HG02588 (cell line): ENCODE measurements around the gene ZNF692.
A peak's percentile ranks its signal among the peaks of the same experiment; 100 is the strongest.
"Not testable (repeated sequence)": the region's sequence is repeated elsewhere in the genome, so short reads cannot be mapped to it uniquely, and the experiment has no call there.

Source experiments
- ATAC-seq: cut with Tn5 transposase; IDR thresholded peaks from one replicate; pipeline ENCODE4 v1.9.1; 2021; ENCODE audit warnings: mild to moderate bottlenecking, moderate library complexity; ENCODE audit not compliant: unreplicated experiment

The ZNF692 gene

GRCh38 chr1:248858891-248859889 lies at the start of gene ZNF692:
ZNF692 (minus strand) TSS chr1:248859085; CDS start chr1:248858309, 776 bp downstream.
- ATAC-seq, result peak; percentile 78

GRCh38 chr1:248906753-248907661 lies 48.1 kb upstream of the ZNF692 start:
- ATAC-seq, result peak; percentile 22

- ATAC-seq, result peak; percentile 93
Observed at GRCh38 chr1:248906009-248906752, 47.3 kb upstream of the ZNF692 start, which contains the start of gene PGBD2. PGBD2 (plus strand) TSS chr1:248906235; CDS start chr1:248913863, 7,628 bp downstream.

GRCh38 chr1:248905662-248906008 lies 46.8 kb upstream of the ZNF692 start:
- no peak for ATAC-seq

GRCh38 chr1:248904437-248905216 lies 45.7 kb upstream of the ZNF692 start:
- no peak for ATAC-seq

GRCh38 chr1:248901578-248901977 lies 42.7 kb upstream of the ZNF692 start:
- no peak for ATAC-seq

- ATAC-seq, result no peak
Observed at GRCh38 chr1:248900637-248901036, 41.8 kb upstream of the ZNF692 start.

GRCh38 chr1:248897412-248898337 lies 38.8 kb upstream of the ZNF692 start:
- ATAC-seq, result no peak

GRCh38 chr1:248894837-248895236 lies 36.0 kb upstream of the ZNF692 start:
- no peak for ATAC-seq

GRCh38 chr1:248892590-248892989 lies 33.7 kb upstream of the ZNF692 start:
- ATAC-seq, result no peak

GRCh38 chr1:248891758-248892157 lies 32.9 kb upstream of the ZNF692 start:
- ATAC-seq, result no peak

GRCh38 chr1:248890549-248891498 lies 31.9 kb upstream of the ZNF692 start:
- no peak for ATAC-seq

GRCh38 chr1:248889914-248890243 lies 31.0 kb upstream of the ZNF692 start:
- not testable (repeated sequence) for ATAC-seq

- no peak for ATAC-seq
Observed at GRCh38 chr1:248886237-248886895, 27.5 kb upstream of the ZNF692 start.

GRCh38 chr1:248885646-248886045 lies 26.8 kb upstream of the ZNF692 start:
- no peak for ATAC-seq

GRCh38 chr1:248884632-248885295 lies 25.9 kb upstream of the ZNF692 start:
- no peak for ATAC-seq

- not testable (repeated sequence) for ATAC-seq
Observed at GRCh38 chr1:248882427-248882826, 23.5 kb upstream of the ZNF692 start.
